HG03045 (cell line): Measurements from ENCODE around the gene COA5.

Source experiments
- ATAC-seq: cut with Tn5 transposase; IDR thresholded peaks from one replicate; pipeline ENCODE4 v1.9.1; 2021; ENCODE audit warnings: mild to moderate bottlenecking, moderate library complexity; ENCODE audit not compliant: unreplicated experiment

COA5 gene, protein sequence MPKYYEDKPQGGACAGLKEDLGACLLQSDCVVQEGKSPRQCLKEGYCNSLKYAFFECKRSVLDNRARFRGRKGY

DNA sequence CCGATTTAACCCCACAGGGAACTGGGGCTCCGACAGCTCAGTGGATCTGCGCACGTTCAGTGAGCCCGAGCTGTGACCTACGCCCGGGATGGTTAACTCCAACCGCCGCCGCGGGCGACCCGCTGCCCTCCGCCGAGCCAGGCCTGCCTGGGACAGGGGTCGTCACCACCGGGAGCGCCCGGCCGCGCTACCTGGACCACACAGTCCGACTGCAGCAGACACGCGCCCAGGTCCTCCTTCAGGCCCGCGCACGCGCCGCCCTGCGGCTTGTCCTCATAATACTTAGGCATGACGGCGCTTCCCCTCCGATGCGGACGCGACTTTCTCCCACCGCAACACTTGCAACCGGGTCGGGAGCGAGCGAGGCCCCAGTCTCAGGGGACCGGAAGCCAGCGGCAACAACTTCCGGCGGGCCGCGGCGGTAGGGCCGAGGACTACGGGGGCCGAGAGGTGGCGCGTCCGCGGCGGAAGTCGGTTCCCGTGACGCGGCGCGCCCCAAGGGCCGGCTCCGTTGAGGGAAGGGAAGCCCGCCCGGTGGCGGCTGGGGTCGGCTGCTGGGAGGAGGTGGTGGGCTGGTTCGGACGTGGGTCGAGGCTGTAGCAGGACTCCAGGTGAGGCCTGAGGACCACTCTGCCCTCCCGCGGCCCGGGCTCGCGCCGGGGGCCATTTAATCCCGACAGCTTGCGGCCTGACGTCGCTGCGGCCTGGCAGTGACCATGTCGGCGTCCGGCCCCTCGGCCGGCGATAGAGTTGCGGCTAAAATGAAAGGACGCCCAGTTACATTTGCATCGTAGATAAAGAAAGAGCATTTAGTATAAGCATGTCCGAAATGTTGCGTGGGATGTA lies at the start of gene COA5, which contains the start of gene UNC50:
Gene COA5, minus strand, starts transcription at position 397 of the 846 bp plus-strand sequence. Its CDS starts 107 bp downstream, at position 290.
Gene UNC50, plus strand, starts transcription at position 474 of the 846 bp plus-strand sequence. CDS start 1,171 bp downstream, outside the sequence.
- ATAC-seq, result peak; percentile 85

DNA sequence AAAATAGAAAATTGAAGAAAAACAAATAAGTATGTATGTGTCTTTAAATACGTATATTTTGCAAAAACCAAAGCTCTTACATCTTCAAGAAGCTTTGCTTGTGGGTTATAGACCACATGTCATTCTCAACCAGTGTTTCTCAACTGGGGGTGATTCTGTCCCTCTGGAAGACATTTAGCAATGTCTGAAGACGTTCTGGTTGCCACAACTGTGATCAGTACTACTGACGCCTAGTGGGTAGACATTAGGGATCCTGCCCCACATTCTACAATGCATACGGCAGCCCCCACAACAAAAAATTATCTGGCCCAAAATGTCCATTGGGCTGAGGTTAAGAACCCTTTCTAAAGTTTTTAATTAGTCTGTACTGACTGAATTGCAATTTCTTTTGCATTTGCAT lies 48.5 kb upstream of the COA5 start:
- ATAC-seq, result no peak

DNA sequence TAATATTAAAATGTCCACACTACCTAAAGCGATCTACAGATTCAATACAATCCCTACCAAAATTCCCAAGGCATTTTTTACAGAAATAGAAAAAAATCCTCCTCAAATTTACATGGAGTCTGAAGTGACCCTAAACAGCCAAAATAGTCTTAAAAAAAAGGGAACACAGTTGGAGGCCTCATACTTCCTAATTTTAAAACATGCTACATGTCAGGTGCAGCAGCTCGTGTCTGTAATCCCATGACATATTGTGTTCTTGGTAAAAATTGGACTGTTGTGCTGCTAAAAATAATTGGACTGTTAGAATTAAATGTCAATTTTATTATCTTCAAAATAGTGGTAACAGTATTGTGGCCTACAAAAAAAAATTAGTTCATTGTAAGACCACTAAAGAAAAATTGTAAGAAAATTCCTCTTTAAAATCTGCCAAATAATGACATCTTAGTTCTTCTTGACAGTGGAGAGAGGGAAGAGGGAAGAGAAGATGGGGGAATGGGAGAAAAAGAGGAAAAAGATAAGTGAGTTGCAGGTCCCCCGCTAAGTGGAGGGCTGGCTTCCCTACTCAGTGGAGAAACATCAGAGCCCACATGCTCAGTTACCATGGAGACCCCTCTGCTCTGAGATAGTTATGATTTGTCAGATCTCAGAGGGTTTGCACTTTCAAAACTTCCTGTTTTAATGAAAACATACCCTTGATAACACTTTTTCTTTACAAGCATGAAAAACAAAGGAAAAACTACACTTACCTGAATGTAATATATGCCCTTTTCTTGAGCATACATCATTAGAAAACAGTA lies 46.6 kb upstream of the COA5 start:
- no peak for ATAC-seq

DNA sequence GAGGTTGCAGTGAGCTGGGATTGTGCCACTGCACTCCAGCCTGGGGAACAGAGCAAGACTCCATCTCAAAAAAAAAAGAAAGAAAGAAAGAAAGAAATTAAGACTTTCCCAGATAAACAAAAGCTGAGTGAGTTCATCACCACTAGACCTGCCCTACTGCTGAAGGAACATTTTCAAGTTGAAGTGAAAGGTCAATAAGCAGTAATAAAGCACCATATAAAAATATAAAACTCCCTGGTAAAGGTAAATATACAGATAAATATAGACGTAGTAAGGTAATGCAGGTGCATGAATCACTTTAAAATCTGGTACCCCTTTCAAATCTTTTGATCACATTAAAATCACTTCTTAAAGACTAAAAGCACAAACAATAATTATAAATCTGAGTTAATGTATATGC lies 42.7 kb upstream of the COA5 start:
- no peak for ATAC-seq

DNA sequence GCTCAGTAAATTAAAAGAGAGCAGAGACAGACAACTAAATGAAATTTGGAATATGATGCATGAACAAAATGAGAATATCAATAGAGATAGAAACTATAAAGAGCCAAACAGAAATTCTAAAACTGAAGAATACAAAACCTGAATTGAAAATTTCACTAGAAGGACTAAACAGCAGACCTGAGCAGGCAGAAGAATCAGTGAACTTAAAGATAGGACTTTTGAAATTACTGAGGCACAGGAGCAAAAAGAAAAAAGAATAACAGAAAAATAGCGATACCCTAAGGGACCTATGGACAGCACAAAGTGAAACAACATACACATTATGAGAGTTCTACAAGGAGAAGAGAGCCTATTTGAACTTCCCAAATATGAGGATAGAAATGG lies 41.7 kb upstream of the COA5 start:
- no peak for ATAC-seq

DNA sequence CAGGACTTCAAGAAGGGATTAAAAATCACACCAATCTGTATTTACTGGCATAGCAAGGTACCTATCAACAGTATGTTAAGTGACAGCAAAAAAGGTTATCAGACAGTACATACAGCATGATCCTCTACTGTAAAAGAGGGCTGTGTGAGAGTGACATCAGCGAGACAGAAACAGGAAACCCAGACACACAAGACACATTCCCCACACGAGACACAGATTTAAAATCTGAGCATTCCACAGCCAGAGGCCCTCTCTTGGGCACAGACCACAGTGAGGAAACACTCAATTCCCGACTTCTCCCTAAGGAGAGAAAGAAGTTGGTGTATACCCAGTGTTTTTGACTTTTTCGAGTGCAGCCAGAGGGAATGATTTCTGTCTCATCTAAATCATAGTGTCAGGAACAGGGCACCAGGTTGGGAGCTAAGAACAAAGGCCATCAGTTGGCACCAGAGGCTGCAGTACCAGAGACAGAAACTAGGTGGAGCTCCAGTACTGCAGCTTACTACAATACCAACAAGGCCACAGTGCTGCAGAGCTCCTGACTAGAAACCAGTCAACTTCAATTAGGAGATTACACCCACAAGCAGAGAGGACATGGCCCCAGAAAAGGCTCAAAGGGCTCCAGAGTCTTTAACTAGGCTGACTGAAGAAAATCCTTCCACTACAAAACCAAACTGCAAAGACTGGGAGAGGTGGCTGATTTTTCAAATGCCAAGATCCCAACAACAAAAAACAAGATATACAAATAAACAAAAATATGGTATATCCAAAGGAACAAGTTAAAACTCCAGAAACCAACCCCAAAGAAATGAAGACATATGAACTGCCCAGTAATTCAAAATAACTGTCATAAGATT lies 41.1 kb upstream of the COA5 start:
- no peak for ATAC-seq

DNA sequence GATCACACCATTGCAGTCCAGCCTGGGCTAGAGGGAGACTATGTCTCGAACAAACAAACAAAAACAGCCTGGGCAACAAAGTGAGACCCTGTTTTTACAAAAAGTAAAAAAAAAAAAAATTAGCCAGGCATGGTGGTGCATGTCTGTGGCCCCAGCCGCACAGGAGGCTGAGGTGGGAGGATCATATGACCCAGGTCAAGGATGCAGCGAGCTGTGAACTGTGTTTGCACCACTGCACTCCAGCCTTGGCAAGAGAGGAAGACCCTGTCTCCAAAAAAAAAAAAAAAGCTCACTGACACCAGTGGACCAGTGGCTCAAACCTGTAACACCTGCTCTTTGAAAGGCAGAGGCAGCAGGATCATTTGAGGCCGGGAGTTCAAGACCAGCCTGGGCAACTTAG lies 40.1 kb upstream of the COA5 start:
- no peak for ATAC-seq

DNA sequence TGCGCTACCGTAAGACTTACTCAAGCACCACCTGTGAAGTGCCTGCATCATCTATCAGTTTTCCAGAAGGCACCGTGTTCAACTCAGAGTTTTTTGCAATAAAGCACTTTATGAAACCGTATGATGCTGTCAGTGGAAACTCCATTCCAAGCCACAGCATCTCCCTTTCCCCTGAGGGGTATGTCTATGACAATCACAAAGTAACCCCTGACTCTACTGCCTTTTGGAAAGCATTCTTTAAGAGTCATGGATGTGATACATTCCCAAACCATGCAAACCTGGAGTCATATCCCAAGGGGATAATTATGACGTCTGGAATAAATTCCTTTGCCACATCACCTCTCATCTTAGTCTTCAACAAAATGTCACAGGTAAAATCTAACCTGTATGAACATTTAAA lies 39.3 kb upstream of the COA5 start:
- ATAC-seq, result no peak

DNA sequence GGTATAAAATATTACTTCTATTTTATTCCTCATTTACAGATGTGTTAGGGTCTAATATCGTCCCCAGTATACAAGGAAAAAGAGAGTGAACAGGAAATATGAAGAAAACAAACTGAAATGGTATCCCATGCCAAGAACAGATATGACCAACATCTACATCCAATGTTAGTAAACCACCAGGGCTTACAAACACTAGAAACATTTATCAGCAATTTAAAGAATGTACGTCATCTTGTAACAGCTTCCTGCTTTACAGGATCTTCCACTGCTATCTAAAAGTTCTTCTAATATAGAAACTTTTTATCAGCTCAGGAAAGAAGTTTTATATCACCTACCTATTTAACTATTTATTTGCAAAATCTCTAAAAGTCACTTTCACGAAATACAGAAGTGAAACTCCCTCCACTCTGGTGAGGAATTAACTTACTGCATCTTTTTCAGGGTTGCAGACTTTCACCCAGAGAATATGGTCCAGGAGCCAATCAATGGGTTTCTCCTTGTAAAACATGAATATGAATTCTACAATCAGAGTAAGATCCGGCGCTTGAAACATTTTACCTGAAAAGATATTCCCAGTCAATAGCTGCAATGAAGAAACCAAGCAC lies 35.3 kb upstream of the COA5 start:
- no peak for ATAC-seq

DNA sequence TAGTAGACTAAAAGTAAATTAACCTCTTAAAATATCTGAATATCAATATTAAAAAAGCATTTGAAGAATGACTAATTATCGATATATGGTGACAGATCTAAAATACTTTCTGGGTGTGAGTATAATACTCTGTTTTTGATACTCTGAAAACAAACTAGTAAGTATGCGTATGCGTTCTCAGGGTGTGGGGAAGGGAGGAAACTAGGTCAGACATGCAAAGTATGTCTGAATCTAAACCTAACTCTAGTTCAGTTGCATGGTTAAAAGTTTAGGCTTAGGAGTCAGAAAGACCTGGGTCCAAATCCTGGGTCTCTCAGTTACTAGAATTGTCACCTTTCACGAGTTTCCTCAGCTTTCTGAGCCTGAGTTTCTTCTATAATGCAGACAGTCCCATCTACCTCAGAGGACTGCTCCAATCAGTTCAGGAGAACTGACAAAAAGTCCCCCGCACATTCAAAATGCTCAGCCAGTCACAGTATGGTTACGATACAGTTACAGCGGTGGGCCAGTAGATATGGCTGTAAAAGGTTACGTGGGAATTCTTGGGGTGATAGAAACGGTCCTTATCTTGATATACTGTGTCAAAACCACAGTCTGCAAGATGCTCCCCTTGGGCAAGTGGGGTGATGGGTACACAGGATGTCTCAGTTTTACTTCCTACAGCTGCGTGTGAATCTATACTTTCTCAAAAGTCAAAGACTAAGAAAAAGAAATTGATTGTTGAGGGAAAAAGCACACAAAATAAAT lies 29.3 kb upstream of the COA5 start:
- ATAC-seq, result no peak

DNA sequence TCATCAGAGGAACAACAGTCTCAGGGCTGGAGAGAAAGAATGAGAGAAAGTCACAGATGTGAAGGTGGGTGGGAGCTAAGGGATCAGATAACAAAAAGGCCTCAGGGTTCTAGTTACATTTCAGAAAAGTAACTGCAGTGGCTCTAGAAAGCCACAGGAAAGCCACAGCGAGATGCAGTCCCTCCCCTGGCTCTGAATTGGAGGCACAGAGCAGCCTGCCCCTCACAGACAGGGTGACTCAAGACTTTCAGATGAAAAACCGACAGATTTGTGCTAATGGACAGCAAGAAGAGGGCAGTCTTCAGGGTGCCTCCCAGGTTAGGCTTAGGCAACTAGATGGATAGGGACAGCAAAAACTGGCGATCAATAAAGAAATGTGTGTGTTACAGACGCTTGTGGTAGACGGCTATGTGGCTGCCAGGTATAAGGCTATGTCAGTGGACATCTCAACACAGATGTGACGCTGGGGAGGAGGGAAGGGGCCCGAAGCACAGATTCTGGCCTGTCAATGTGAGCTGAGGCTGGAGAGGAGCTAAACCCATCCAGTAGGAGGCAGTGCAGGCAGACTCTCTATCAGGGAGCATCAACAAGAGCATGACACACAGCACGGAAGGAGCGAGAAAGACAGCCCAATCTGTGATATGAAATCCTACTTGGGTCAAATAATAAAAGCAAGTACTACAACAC lies 26.2 kb upstream of the COA5 start:
- ATAC-seq, result no peak

DNA sequence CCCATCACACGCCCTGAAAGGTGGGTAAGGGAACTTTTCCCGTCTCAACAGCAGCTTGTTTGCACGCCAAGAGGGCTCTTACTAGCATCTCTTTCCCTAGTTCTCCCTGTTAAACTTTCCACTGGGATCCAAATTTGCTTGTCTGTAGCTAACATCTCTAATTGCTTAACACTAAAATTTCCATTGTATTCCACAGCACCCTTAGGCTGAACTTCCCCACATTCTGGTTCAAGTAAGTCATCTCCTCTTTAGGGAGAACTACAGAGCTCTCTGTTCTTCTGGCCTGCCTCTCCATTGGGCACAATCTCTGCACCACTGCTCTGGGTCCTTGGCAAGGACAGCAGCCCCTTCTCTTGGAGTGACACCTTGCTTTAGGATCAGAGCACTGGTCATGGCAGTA lies 24.0 kb upstream of the COA5 start:
- ATAC-seq, result no peak

DNA sequence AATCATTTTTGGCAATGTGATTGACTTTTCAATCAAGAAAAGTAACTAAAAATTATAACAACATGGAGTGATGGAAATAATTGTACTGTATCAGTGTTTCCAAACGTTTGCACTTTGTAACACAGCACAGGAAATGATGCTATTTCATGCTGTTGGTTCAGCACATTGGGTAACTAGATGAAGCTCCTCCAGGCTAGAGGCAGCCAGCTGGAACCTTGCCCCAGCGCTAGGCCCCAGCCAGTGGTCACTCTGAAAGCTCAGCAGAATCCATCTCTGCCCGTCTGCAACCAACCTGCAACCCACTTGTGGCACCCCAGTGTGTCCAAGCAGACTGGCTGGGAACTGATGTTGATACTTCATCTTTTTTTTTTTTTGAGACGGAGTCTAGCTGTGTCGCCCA lies 15.3 kb upstream of the COA5 start:
- no peak for ATAC-seq

DNA sequence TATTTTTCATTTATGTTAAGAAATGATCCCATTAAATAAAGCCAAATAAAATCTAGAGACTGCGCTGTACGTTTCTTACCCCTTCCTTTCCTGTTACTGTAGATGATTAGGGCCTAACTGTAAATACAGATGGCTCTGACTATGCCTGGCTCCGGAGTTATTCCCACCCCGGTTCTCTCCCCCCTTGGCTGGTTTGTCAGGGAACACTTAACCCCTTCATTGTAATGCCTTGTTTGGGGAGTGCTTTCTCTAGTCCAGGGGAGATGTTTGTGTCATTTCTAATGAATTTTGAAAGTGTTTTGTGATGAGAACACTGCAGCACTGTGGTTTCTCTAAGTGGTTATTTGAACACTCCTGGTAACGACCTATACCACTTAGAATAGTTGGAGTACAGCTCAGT lies 8.8 kb upstream of the COA5 start:
- ATAC-seq, result no peak

DNA sequence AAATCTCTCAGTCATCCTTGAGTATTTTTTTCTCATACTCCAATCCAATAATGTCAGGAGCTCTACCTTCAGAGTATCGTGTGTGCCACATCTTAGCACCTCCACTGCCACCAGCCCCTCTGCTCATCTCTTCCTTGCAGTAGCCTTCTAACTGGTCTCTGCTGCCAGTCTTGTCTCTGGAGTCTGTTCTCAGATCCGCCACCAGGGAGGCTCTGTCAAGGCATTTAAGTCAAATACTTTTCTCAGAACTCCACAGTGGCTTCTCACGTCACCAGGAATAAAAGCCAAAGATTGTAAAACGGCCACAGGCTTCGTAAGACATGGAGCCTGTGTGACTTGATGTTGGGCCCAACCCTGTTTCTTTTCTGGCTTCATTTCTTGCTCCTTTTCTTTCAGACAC lies 7.2 kb upstream of the COA5 start:
- ATAC-seq, result no peak

DNA sequence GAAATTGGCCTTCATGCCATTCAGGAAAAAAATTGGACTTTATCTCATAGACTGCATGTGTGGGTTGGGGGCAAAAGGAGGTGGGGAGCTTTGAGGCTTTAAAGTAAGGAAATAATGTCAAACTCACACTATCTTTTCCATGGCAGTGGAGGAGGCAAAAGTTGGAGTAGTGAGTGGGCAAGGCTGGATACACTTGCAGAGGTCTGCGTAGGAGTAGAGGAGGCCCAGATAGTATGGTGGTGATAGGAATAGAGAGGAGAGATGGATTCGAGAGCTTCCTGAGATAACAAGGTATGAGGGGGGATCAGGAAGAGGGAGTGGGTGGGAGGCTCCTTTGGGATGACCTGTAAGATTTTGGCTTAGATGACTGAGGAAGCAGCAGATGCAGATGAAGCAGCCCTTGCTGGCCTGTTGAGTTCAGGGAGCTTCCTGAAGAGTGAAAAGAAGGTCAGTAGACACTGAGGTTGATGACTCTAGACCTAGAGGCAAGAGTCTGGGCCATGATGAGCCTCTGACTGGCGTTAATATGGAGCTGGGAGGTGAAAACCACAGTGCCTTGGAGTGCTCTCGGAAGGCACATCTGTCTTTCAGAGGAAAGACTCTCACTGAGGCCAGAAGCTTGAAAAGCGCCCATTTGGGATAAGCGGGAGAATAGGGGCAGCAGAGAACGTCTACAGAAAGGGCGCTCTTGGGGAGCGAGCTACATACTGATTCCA lies 5.9 kb upstream of the COA5 start:
- ATAC-seq, result no peak

DNA sequence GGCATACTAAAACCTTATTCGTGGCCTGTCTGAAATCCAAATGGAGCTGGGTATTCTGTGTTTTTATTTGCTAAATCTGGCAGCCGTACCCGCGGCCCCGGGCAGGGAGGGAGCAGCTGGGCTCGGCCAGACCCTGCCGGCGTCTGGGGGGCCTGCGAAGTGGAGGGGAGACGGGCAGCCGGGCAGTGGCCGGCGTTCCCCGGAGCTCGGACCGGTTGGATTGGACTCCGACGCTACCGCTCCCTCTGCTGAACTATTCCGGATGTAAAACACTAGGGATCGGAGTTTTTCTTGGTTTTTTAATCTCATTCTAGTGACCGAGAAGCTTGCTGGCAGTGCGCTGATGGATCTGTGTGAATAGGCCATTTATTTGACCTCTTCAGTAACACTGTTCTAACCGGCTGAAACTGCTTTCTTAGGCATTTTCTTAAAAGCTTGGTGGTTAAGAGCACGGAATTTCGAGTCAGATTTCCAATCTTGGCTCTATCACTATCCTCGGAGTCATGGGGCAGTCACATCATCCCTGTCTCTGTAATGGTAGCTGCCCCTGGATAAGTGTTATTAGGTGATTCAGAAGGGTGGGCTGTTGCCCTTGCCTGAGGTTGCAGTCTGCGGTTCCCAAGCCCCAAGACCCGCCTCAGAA lies 771 bp upstream of the COA5 start:
- ATAC-seq, result no peak

DNA sequence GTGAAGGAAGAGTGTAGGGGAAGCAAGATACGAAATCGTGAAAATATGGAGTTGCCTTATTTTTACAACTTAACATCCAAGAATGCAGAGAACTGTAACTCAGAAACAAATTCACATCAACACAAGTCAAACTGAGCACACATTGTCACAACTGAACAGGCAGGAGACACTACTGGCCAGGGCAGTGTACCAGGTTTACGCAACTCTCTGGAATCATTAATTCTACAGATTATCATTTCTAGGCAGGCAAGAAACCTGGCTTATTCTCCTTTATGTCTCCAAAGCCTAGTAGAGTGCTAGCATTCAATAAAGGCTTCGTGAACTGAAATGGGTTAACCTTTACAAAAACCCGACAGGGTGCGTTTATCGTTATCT lies 584 bp downstream of the COA5 start:
- no peak for ATAC-seq
